Endothelial cell of umbilical vein (primary cell): ENCODE data around the gene MASP1. TPM values are rescaled to one million over a fixed set of nuclear protein-coding genes. Genes with fewer than 3 reads are reported as not detected.

ENCODE experiments used
- BruUV-seq: library from RNA; stranded (reverse); fragments of 400-500 nt; replicated peaks from 2 replicates; lab custom pipeline; 2021; lab: Mats Ljungman, UMichigan
- CTCF ChIA-PET: fragments of 300-600, 350-600 bp; sonication (Branson Sonifier 250); formaldehyde crosslinking; loops from one replicate; lab custom pipeline; 2021; ENCODE audit warnings: antibody characterized with exemption, inconsistent platforms; lab: Charles Lee
- POLR2A ChIA-PET: fragments of 300-600, 350-600 bp; sonication (Branson Sonifier 250); formaldehyde crosslinking; loops from one replicate; lab custom pipeline; 2021; ENCODE audit warnings: antibody characterized with exemption, inconsistent platforms; lab: Charles Lee
- DNase-seq: peaks from one replicate; pipeline ENCODE4 v3.0.0-alpha.2; 2011; ENCODE audit warnings: low read depth, low spot score
- FAIRE-seq: peaks from 2 replicates; lab custom pipeline; 2011; peaks lifted over from hg19 to GRCh38; lab: Jason Lieb, UNC
- H2AFZ ChIP-seq: 2 replicates; pipeline ENCODE4 v1.6.0; 2012; ENCODE audit warnings: low read depth, low read length, control low read depth, inconsistent platforms
- H3K27ac ChIP-seq: 2 replicates; pipeline ENCODE4 v1.5.1; 2011; ENCODE audit warnings: low read depth, mild to moderate bottlenecking, control low read depth, low read length, moderate library complexity; ENCODE audit not compliant: insufficient read depth
- H3K27me3 ChIP-seq, 2 experiments: 2 replicates each; pipeline versions ENCODE4 v1.6.0 to v1.6.1; 2011; ENCODE audit warnings: low read length in 2 of 2, mixed read lengths in 1 of 2; ENCODE audit not compliant: control insufficient read depth in 2 of 2, insufficient read depth in 2 of 2
- H3K36me3 ChIP-seq, 2 experiments: 2 replicates in 1 of 2; 3 replicates in 1 of 2; pipeline ENCODE4 v1.5.1; 2011; ENCODE audit warnings: low read length in 2 of 2, mild to moderate bottlenecking in 1 of 2, moderate library complexity in 1 of 2; ENCODE audit not compliant: control insufficient read depth in 2 of 2, insufficient read depth in 2 of 2; ENCODE audit errors: extremely low read depth in 1 of 2
- H3K4me1 ChIP-seq: 3 replicates; pipeline ENCODE4 v1.5.1; 2011; ENCODE audit warnings: mild to moderate bottlenecking, low read length; ENCODE audit not compliant: control insufficient read depth, insufficient read depth; ENCODE audit errors: extremely low read depth
- H3K4me2 ChIP-seq: 2 replicates; pipeline ENCODE4 v1.6.1; 2011; ENCODE audit warnings: low read length, control low read depth, mixed read lengths; ENCODE audit not compliant: insufficient read depth
- H3K4me3 ChIP-seq, 3 experiments: fragments of 200-600 bp in 1 of 3; sonication (generic), shearing (Covaris generic) in 1 of 3; replicated peaks in 1 of 3; 2 replicates each; pipeline ENCODE4 v1.5.1; 2011 to 2016; ENCODE audit warnings: control low read depth in 3 of 3, low read length in 3 of 3, mild to moderate bottlenecking in 2 of 3, inconsistent platforms in 1 of 3, low read depth in 1 of 3, moderate library complexity in 1 of 3; ENCODE audit not compliant: insufficient read depth in 1 of 3
- H3K79me2 ChIP-seq: 2 replicates; pipeline ENCODE4 v1.6.0; 2012; ENCODE audit warnings: low read length, inconsistent platforms; ENCODE audit not compliant: control insufficient read depth, insufficient read depth
- H3K9ac ChIP-seq: replicated peaks from 2 replicates; pipeline ENCODE3; 2011; ENCODE audit warnings: low read length, control low read depth; ENCODE audit not compliant: insufficient read depth; ENCODE audit errors: extremely low read depth
- H3K9me1 ChIP-seq: replicated peaks from 3 replicates; pipeline ENCODE4 v1.6.0; 2011; ENCODE audit warnings: mild to moderate bottlenecking, low read length; ENCODE audit not compliant: control insufficient read depth, insufficient read depth; ENCODE audit errors: extremely low read depth
- H3K9me3 ChIP-seq: replicated peaks from 2 replicates; pipeline ENCODE4 v1.5.1; 2012; ENCODE audit warnings: low read length, inconsistent platforms; ENCODE audit not compliant: control insufficient read depth, insufficient read depth
- H4K20me1 ChIP-seq: replicated peaks from 2 replicates; pipeline ENCODE3; 2011; ENCODE audit warnings: mild to moderate bottlenecking, low read length; ENCODE audit not compliant: control insufficient read depth, insufficient read depth; ENCODE audit errors: extremely low read depth
- CTCF ChIP-seq, 2 donors: IDR thresholded peaks; 1 replicate in 1 of 2; 2 replicates in 1 of 2; pipeline ENCODE4 v1.5.1; 2011; ENCODE audit warnings: low read length in 2 of 2, mild to moderate bottlenecking in 2 of 2, moderate library complexity in 2 of 2, control low read depth in 1 of 2, inconsistent platforms in 1 of 2, low read depth in 1 of 2; ENCODE audit not compliant: insufficient read depth in 1 of 2; ENCODE audit errors: extremely low read depth in 1 of 2
- EZH2 ChIP-seq: IDR thresholded peaks from 2 replicates; pipeline ENCODE4 v1.6.1; 2012; ENCODE audit warnings: borderline replicate concordance, low read depth, mild to moderate bottlenecking, moderate library complexity, low read length, inconsistent platforms; ENCODE audit not compliant: severe bottlenecking
- FOS ChIP-seq: IDR thresholded peaks from 2 replicates; pipeline ENCODE4 v1.6.1; 2011; ENCODE audit warnings: mild to moderate bottlenecking, low read length, moderate library complexity, borderline replicate concordance; ENCODE audit not compliant: insufficient read depth
- GATA2 ChIP-seq: IDR thresholded peaks from 2 replicates; pipeline ENCODE4 v1.7.0; 2011; ENCODE audit warnings: low read depth, mild to moderate bottlenecking, moderate library complexity, mixed read lengths, low read length; ENCODE audit not compliant: insufficient read length, insufficient read depth
- JUN ChIP-seq: IDR thresholded peaks from 2 replicates; pipeline ENCODE4 v1.6.1; 2011; ENCODE audit warnings: borderline replicate concordance, low read depth; ENCODE audit not compliant: insufficient read length, insufficient read depth
- MYC ChIP-seq: IDR thresholded peaks from one replicate; pipeline ENCODE4 v1.6.1; 2011; ENCODE audit warnings: mild to moderate bottlenecking, low read depth, low read length
- POLR2A ChIP-seq: IDR thresholded peaks from 2 replicates; pipeline ENCODE4 v1.6.1; 2012; ENCODE audit warnings: low read depth, mild to moderate bottlenecking, control low read depth, low read length
- POLR2AphosphoS5 ChIP-seq: IDR thresholded peaks from 2 replicates; pipeline ENCODE4 v1.6.1; 2012; ENCODE audit warnings: low read depth, mild to moderate bottlenecking, control low read depth, low read length, moderate library complexity; ENCODE audit not compliant: insufficient read depth
- dilution Hi-C: fragments of 300-500 bp; cut with MboI; formaldehyde crosslinking; loops from one replicate; pipeline ENCODE4 v1.15.0; 2019; ENCODE audit warnings: low sequenced_read_pairs; ENCODE audit not compliant: extremely low pct_ligation_motif_present
- intact Hi-C: fragments of 100-400 bp; cut with micrococcal nuclease; formaldehyde crosslinking; loops from one replicate; pipeline ENCODE4 v1.10.0; 2022
- polyA plus RNA-seq, 4 experiments: library from polyadenylated mRNA; depleted of rRNA in 3 of 4; stranded (reverse) in 3 of 4; unstranded in 1 of 4; fragments of >200 nt; gene quantifications; 2 replicates each; pipeline versions ENCODE4 v1.2.1 to v1.2.3, GENCODE V29; 2011 to 2012; ENCODE audit warnings: missing spikeins in 1 of 4
- total RNA-seq: library from RNA; stranded (reverse); gene quantifications from 2 replicates; pipeline ENCODE4 v1.2.3, GENCODE V29; 2021
- TF ChIP-seq, protein P1 (sequence below): IDR thresholded peaks from 2 replicates; pipeline ENCODE4 v1.6.1; 2011; ENCODE audit not compliant: insufficient read depth, insufficient read length

MASP1 gene
- total and polyA plus RNA-seq, 2 donors (not counting 3 experiments of a cell fraction or from before 2014, with no cell fraction given), result 0.31 to 0.50 TPM

- Histone ChIP-seq H2AFZ (no peak overlapping the region), H3K4me3 (no peak overlapping the region), H3K36me3 (no peaks in the 10 kb centered on the region), H3K4me2 (no peak overlapping the region), H3K27ac (no peak overlapping the region), H3K4me1 (no peaks in the 10 kb centered on the region), H3K9ac (no peak overlapping the region), H3K27me3 (peaks cover 2 to 3% of the 10 kb centered on the region in 2 experiments), H3K9me1 (no peaks in the 10 kb centered on the region), H3K79me2 (no peaks in the 10 kb centered on the region), H3K9me3 (no peaks in the 10 kb centered on the region), H4K20me1 (no peaks in the 10 kb centered on the region)
- no TSS peak for BruUV-seq
- CTCF ChIA-PET, result interaction anchor here (0.5 to 3.3 kb wide), 2 partner anchors 8 to 12 kb away, joined by 3 to 19 read pairs; no protein-coding TSS in a partner anchor
- DNase-seq, result no peak
- dilution Hi-C loops, result no loop called here
- no peak for FAIRE-seq
- no peak for TF ChIP-seq MYC
- no peak for TF ChIP-seq CTCF (IDR thresholded peaks at IDR 0.05; ENCODE audit: extremely low read depth in 1 of 2, insufficient read depth in 1 of 2, low read depth in 1 of 2, low read length in 2 of 2)
- TF ChIP-seq GATA2, result no peak
- TF ChIP-seq, protein P1, sequence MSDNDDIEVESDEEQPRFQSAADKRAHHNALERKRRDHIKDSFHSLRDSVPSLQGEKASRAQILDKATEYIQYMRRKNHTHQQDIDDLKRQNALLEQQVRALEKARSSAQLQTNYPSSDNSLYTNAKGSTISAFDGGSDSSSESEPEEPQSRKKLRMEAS, result no peak
- TF ChIP-seq POLR2A, result no peak
- TF ChIP-seq EZH2, result no peak
- no peak for TF ChIP-seq FOS
- no peak for TF ChIP-seq POLR2AphosphoS5
- no peak for TF ChIP-seq JUN
- POLR2A ChIA-PET, result no interaction called here
- intact Hi-C loops, result loop anchor here (5.0 kb wide), 1 partner anchor 1200 kb away; no protein-coding TSS in a partner anchor
Observed at GRCh38 chr3:187212196-187212545, 79.4 kb downstream of the MASP1 start.
